ENCODE data around the gene DRGX.

DRGX gene

GRCh38 chr10:49360271-49361177, 35.4 kb downstream of the DRGX start:
- DNase-seq, result no peak

- no peak for DNase-seq
These were observed 36.3 kb downstream of the DRGX start for GRCh38 chr10:49359349-49360270.

- no peak for DNase-seq
These were observed 38.0 kb downstream of the DRGX start for GRCh38 chr10:49357910-49358309.

GRCh38 chr10:49356944-49357343, 38.9 kb downstream of the DRGX start:
- no peak for DNase-seq

- DNase-seq, result no peak
These were observed 39.7 kb downstream of the DRGX start for GRCh38 chr10:49356181-49356580.

- DNase-seq, result no peak
These were observed 40.7 kb downstream of the DRGX start for GRCh38 chr10:49355221-49355620.

- DNase-seq, result no peak
These were observed 41.3 kb downstream of the DRGX start for GRCh38 chr10:49354593-49354992.

GRCh38 chr10:49353895-49354566, 41.9 kb downstream of the DRGX start:
- no peak for DNase-seq

GRCh38 chr10:49353026-49353894, 42.6 kb downstream of the DRGX start:
- no peak for DNase-seq

- no peak for DNase-seq
These were observed 43.6 kb downstream of the DRGX start for GRCh38 chr10:49352323-49352722.

GRCh38 chr10:49351669-49352068, 44.2 kb downstream of the DRGX start:
- no peak for DNase-seq

GRCh38 chr10:49350846-49351532, 44.9 kb downstream of the DRGX start:
- DNase-seq, result no peak

GRCh38 chr10:49350138-49350537, 45.8 kb downstream of the DRGX start:
- no peak for DNase-seq

- no peak for DNase-seq
These were observed 46.5 kb downstream of the DRGX start for GRCh38 chr10:49349390-49349789.

GRCh38 chr10:49348593-49348992, 47.3 kb downstream of the DRGX start:
- DNase-seq, result no peak

GRCh38 chr10:49347827-49348226, 48.1 kb downstream of the DRGX start:
- no peak for DNase-seq

- no peak for DNase-seq
These were observed 48.5 kb downstream of the DRGX start for GRCh38 chr10:49347342-49347741.

GRCh38 chr10:49344840-49345239, 51.0 kb downstream of the DRGX start:
- no peak for DNase-seq

- DNase-seq, result no peak
These were observed 57.3 kb downstream of the DRGX start for GRCh38 chr10:49338604-49339003.

GRCh38 chr10:49335364-49335972, 60.4 kb downstream of the DRGX start:
- no peak for DNase-seq

GRCh38 chr10:49334964-49335363, 60.9 kb downstream of the DRGX start:
- DNase-seq, result no peak
